GM18907 (cell line): Measurements from ENCODE around the gene TFEB.

ENCODE experiments used
- ATAC-seq: cut with Tn5 transposase; IDR thresholded peaks from one replicate; pipeline ENCODE4 v1.9.1; 2021; ENCODE audit warnings: mild to moderate bottlenecking, moderate library complexity; ENCODE audit not compliant: unreplicated experiment

The TFEB gene

GRCh38 chr6:41739041-41739440 is 3.6 kb upstream of the TFEB start:
- no peak for ATAC-seq

DNA sequence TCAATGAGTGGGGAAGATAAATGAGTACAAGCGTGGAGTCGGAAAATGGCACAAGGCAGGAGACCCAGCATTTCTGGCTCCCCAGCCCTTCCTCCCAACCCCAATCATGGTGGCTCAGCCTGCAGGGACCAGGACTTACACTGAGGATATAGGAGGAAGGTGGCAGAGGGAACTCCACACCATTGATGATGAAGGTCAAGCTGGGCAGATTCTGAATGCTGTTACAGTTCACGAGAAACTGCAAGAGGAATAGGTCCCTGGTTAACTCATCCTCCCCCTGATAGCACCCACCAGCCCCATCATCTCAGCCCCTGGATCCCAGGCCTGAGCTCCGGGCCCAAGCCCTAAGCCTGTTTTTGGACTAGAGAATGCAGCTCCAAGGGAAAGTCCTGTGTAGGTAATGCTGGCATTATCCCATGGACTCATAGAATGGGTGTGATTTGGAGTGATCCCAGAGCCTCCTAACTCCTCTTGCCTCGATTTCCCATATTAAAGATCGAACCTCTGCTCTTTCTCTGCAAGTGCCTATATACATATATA is 2.3 kb upstream of the TFEB start:
- no peak for ATAC-seq

- no peak for ATAC-seq
Measured at GRCh38 chr6:41736800-41737555, 1.6 kb upstream of the TFEB start.

DNA sequence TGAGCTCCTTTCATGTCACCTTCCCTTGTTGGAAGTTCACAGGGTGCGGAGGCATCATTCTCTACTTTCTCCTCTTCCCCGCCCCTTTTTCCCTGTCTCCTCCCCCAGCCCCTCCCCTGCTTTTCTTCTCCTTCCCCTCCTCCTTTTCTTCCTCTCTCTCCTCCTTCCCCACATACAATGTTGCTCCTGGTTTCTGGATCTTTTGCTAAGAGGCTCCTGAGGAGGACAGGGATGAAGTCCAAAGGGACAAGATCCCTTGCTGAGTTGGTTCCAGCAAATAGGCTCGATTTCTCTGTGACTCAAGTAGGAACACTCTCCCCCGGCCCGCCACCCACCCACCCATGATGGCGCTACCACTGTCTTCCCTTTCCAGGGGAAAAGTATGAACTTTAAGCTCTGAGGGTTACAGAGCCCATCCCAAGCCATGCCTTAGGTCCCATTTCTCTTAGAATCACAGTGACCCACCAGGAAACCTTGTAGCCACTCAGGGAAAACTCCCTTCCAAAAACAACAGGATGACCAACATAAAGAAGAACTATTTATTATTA is 852 bp upstream of the TFEB start:
- ATAC-seq, result no peak

- peak; percentile 25 for ATAC-seq
Measured at GRCh38 chr6:41734666-41735426, 562 bp downstream of the TFEB start.

GRCh38 chr6:41733707-41734665 is 1.4 kb downstream of the TFEB start:
- peak; percentile 52 for ATAC-seq

DNA sequence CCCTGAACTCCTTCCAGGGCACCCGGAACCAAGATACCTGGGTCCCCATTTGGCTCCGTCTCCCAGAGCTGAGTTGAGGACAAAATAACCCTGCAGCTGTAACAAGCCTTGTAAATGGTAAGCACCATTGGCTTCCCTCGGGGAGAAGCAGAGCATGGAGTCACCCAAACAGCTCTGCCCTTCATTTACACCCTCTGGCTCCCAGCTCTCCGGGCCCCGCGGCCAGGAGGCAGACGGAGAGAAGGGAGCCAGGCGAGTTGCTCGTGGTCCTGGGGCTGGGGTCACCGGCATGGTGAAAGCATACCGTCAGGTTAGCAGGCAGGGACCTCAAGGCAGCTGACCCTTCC is 2.1 kb downstream of the TFEB start:
- ATAC-seq, result no peak

GRCh38 chr6:41732591-41733359 is 2.6 kb downstream of the TFEB start:
- peak; percentile 41 for ATAC-seq

- ATAC-seq, result no peak
Measured at GRCh38 chr6:41732149-41732548, 3.3 kb downstream of the TFEB start.

- no peak for ATAC-seq
Measured at GRCh38 chr6:41731561-41732086, 3.8 kb downstream of the TFEB start.

GRCh38 chr6:41730531-41731436 is 4.6 kb downstream of the TFEB start:
- ATAC-seq, result no peak

GRCh38 chr6:41729624-41730023 is 5.8 kb downstream of the TFEB start:
- no peak for ATAC-seq

GRCh38 chr6:41728954-41729353 is 6.5 kb downstream of the TFEB start:
- no peak for ATAC-seq

GRCh38 chr6:41728073-41728936 is 7.1 kb downstream of the TFEB start:
- ATAC-seq, result no peak

- no peak for ATAC-seq
Measured at GRCh38 chr6:41727705-41728072, 7.7 kb downstream of the TFEB start.

- no peak for ATAC-seq
Measured at GRCh38 chr6:41726876-41727275, 8.5 kb downstream of the TFEB start.

DNA sequence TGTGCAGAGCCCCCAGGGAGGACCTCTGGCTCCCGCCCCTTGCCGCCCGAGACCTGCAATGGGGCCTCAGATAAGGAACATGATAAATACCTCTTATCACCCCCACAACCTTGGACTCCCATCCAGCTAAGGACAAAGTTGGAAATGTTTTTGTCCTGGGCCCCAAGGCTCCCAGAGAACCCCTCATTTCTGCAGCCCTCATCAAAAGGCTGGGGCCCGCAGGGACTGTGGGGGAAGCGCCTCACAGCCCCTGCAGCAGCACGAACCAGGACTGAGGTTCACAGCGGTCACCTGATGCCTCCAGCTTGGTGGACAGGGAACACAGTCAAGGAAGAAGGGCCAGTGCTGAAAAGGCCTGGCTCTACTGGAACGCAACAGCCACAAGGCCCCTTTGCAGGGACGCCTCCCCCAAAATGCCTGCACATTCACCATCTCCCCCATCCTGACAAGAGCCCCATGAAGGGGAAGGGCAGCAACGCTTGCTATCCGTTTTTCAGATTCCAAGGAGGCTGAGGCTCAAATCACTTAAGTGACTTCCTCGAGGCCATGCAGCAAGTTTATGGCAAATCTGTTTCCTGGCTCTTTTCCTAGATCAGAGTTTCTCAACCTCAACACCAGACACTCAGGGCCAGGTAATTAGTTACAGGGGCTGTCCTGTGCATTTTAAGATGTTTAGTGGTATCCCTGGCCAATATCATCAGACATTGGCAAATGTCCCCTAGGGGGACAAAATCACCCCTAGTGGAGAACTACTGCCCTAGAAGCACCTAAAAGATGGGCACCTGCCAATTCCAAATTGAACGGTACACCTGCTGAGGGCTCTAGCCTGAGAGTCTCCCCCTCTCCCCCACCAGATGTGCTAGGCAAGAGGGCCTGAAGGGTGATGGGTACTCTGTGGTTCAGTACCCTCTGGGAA is 10.6 kb downstream of the TFEB start:
- ATAC-seq, result no peak
